ENCODE data around the gene SLC26A9. TPM values are rescaled to one million over a fixed set of nuclear protein-coding genes. Genes with fewer than 3 reads are reported as not detected.
A peak's percentile ranks its signal among the peaks of the same experiment; 100 is the strongest.

SLC26A9 gene
- total RNA-seq, 1 donor from 2014 or later, result not detected

GRCh38 chr1:205961991-205962820, 18.9 kb upstream of the SLC26A9 start:
- peaks cover 5% of the 10 kb centered on the region for H3K27me3 Mint-ChIP-seq (ENCODE audit: low read depth)
- peaks cover 14% of the 10 kb centered on the region for H3K4me1 Mint-ChIP-seq (ENCODE audit: low read depth)
- H3K27ac Mint-ChIP-seq (ENCODE audit: unreplicated experiment), result no peak overlapping the region
- H3K36me3 Mint-ChIP-seq (ENCODE audit: low read depth), result peaks cover 2% of the 10 kb centered on the region
- DNase-seq (ENCODE audit: low spot score), result peak; percentile 26
- H3K9me3 Mint-ChIP-seq (ENCODE audit: low read depth), result no peaks in the 10 kb centered on the region
- TF ChIP-seq, protein P1, sequence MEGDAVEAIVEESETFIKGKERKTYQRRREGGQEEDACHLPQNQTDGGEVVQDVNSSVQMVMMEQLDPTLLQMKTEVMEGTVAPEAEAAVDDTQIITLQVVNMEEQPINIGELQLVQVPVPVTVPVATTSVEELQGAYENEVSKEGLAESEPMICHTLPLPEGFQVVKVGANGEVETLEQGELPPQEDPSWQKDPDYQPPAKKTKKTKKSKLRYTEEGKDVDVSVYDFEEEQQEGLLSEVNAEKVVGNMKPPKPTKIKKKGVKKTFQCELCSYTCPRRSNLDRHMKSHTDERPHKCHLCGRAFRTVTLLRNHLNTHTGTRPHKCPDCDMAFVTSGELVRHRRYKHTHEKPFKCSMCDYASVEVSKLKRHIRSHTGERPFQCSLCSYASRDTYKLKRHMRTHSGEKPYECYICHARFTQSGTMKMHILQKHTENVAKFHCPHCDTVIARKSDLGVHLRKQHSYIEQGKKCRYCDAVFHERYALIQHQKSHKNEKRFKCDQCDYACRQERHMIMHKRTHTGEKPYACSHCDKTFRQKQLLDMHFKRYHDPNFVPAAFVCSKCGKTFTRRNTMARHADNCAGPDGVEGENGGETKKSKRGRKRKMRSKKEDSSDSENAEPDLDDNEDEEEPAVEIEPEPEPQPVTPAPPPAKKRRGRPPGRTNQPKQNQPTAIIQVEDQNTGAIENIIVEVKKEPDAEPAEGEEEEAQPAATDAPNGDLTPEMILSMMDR (IDR thresholded peaks at IDR 0.05), result no peak
- H3K4me3 Mint-ChIP-seq (ENCODE audit: unreplicated experiment), result no peak overlapping the region

DNA sequence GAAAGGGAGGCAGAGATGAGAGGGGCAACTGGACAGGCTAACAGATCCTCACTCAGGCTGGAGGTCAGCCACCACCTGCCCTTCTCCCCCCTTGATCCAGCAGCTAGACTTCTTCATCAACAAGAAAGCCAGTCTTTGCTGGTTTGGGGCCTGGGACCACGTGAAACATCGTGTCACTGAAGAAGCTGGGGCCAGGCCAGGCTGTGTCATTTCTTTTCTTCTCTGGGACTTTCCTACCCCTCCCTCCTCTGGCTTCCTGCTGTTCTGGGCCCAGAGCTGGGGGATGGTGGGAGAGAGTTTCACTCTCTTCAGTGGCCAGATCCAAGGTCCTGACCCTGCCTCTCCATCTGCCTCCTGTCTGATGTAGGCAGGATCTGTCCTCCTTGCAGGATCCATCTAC, 18.1 kb upstream of the SLC26A9 start:
- H3K4me1 Mint-ChIP-seq (ENCODE audit: low read depth), result peaks cover 14% of the 10 kb centered on the region
- peaks cover 9% of the 10 kb centered on the region for H3K27me3 Mint-ChIP-seq (ENCODE audit: low read depth)
- H3K4me3 Mint-ChIP-seq (ENCODE audit: unreplicated experiment), result no peak overlapping the region
- H3K9me3 Mint-ChIP-seq (ENCODE audit: low read depth), result no peaks in the 10 kb centered on the region
- TF ChIP-seq, protein P1 (IDR thresholded peaks at IDR 0.05), result no peak
- H3K27ac Mint-ChIP-seq (ENCODE audit: unreplicated experiment), result no peak overlapping the region
- DNase-seq (ENCODE audit: low spot score), result no peak
- peaks cover 2% of the 10 kb centered on the region for H3K36me3 Mint-ChIP-seq (ENCODE audit: low read depth)

- TF ChIP-seq, protein P1 (IDR thresholded peaks at IDR 0.05), result no peak
- H3K36me3 Mint-ChIP-seq (ENCODE audit: low read depth), result peaks cover 2% of the 10 kb centered on the region
Measured at GRCh38 chr1:205959789-205960188, 16.5 kb upstream of the SLC26A9 start.

GRCh38 chr1:205955499-205955898, 12.2 kb upstream of the SLC26A9 start:
- Mint-ChIP-seq H3K36me3 (ENCODE audit: low read depth) (peaks cover 2% of the 10 kb centered on the region), H3K4me1 (ENCODE audit: low read depth) (no peaks in the 10 kb centered on the region), H3K27me3 (ENCODE audit: low read depth) (peaks cover 30% of the 10 kb centered on the region), H3K27ac (ENCODE audit: unreplicated experiment) (no peak overlapping the region), H3K9me3 (ENCODE audit: low read depth) (no peaks in the 10 kb centered on the region), H3K4me3 (ENCODE audit: unreplicated experiment) (no peak overlapping the region)
- TF ChIP-seq, protein P1 (IDR thresholded peaks at IDR 0.05), result no peak
- DNase-seq (ENCODE audit: low spot score), result no peak

More at GRCh38 chr1:205959789-205960188, 16.5 kb upstream of the SLC26A9 start:
- DNase-seq (ENCODE audit: low spot score), result no peak
- Mint-ChIP-seq H3K27ac (ENCODE audit: unreplicated experiment) (no peak overlapping the region), H3K4me3 (ENCODE audit: unreplicated experiment) (no peak overlapping the region), H3K9me3 (ENCODE audit: low read depth) (no peaks in the 10 kb centered on the region), H3K4me1 (ENCODE audit: low read depth) (peaks cover 14% of the 10 kb centered on the region), H3K27me3 (ENCODE audit: low read depth) (peaks cover 19% of the 10 kb centered on the region)

DNA sequence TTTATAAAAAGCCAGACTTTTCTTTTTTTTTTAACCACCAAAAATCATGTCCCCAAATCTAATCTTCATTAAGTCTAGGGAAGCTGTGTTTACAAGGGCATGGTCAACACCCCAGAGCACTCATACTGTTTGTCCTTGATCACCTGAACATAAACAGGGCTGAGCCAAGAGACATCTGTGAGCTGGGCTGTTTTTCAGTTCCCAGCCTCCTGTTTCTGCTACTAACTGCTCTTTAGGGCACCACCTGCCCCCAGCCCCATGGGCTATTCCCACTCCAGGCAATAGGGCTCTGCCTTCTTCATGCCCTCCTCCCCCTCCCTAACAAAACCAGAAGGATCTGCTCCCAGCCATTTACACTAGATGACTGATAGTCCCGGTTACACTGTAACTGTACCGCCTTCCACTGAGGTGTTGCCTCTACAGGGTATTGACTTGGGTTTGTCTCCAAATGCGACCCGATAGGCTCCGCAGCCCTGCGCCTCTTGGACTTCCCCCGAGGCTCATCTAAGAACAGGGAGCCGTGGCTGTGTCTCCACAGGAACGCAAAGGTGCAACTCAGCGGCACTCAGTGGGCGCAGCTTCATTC, 11.7 kb upstream of the SLC26A9 start:
- DNase-seq (ENCODE audit: low spot score), result no peak
- H3K4me3 Mint-ChIP-seq (ENCODE audit: unreplicated experiment), result no peak overlapping the region
- no peaks in the 10 kb centered on the region for H3K4me1 Mint-ChIP-seq (ENCODE audit: low read depth)
- no peaks in the 10 kb centered on the region for H3K9me3 Mint-ChIP-seq (ENCODE audit: low read depth)
- peaks cover 30% of the 10 kb centered on the region for H3K27me3 Mint-ChIP-seq (ENCODE audit: low read depth)
- H3K36me3 Mint-ChIP-seq (ENCODE audit: low read depth), result no peaks in the 10 kb centered on the region
- TF ChIP-seq, protein P1 (IDR thresholded peaks at IDR 0.05), result no peak
- H3K27ac Mint-ChIP-seq (ENCODE audit: unreplicated experiment), result no peak overlapping the region
